C4-2B (cell line): Measurements from ENCODE around the gene DGKI.

Experiments used
- H3K27ac ChIP-seq: fragments of 450-650 bp; 2 replicates; pipeline ENCODE4 v1.5.1; 2017
- ZFX ChIP-seq: fragments of 450-650 bp; IDR thresholded peaks from 2 replicates; pipeline ENCODE4 v1.6.1; 2017
- TF ChIP-seq, protein P1 (sequence below): fragments of 450-650 bp; conservative IDR thresholded peaks from 2 replicates; pipeline ENCODE4 v1.5.1; 2017; ENCODE audit warnings: mild to moderate bottlenecking

Gene DGKI

DNA sequence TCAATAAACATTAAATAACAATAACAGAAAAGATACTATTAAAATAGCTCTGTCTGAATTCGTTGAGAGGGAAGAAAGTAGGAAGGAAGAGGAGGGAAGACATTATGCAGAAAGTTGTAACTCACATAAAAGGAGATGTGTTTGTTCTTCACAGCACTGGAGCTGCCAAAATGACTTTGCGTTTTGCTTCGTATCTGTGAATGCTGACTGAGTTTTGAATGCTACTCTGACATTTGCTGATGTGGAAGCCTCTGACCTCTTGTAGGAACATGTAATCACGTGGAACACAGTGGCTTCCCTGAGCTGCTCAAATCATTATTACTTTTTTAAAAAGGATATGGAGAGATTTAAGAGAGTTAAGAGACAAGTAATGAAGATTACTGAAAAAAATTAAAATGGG, 15.6 kb upstream of the DGKI start:
- TF ChIP-seq ZFX: no peak
- TF ChIP-seq, protein P1, sequence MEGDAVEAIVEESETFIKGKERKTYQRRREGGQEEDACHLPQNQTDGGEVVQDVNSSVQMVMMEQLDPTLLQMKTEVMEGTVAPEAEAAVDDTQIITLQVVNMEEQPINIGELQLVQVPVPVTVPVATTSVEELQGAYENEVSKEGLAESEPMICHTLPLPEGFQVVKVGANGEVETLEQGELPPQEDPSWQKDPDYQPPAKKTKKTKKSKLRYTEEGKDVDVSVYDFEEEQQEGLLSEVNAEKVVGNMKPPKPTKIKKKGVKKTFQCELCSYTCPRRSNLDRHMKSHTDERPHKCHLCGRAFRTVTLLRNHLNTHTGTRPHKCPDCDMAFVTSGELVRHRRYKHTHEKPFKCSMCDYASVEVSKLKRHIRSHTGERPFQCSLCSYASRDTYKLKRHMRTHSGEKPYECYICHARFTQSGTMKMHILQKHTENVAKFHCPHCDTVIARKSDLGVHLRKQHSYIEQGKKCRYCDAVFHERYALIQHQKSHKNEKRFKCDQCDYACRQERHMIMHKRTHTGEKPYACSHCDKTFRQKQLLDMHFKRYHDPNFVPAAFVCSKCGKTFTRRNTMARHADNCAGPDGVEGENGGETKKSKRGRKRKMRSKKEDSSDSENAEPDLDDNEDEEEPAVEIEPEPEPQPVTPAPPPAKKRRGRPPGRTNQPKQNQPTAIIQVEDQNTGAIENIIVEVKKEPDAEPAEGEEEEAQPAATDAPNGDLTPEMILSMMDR: no peak
- no peak overlapping the region for H3K27ac ChIP-seq

GRCh38 chr7:137860542-137860941, 13.8 kb upstream of the DGKI start:
- H3K27ac ChIP-seq: no peak overlapping the region
- TF ChIP-seq, protein P1: no peak
- TF ChIP-seq ZFX: no peak

- no peak for TF ChIP-seq ZFX
- TF ChIP-seq, protein P1: no peak
- H3K27ac ChIP-seq: no peak overlapping the region
These were observed 6.3 kb upstream of the DGKI start for GRCh38 chr7:137853053-137853452.

DNA sequence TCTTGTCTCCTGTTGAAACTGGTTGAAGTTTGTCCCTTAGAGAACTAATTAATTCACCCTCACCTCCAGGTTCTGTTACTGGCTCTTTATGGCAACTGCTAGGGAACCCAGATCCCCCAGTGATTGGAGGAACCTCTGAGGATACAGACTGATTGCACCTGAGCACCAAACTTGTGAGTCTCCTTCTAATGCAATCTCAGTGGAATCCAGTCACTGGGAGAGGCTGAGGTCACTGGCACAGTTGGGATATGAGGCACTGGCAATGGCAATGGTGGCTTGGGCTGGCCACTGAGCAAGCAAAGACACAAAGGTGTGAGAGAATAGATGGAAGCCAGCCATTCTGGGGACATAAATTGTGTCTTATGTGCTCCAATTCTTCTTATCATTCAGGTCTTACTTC, 5.3 kb upstream of the DGKI start:
- TF ChIP-seq, protein P1: no peak
- no peak for TF ChIP-seq ZFX
- no peak overlapping the region for H3K27ac ChIP-seq

DNA sequence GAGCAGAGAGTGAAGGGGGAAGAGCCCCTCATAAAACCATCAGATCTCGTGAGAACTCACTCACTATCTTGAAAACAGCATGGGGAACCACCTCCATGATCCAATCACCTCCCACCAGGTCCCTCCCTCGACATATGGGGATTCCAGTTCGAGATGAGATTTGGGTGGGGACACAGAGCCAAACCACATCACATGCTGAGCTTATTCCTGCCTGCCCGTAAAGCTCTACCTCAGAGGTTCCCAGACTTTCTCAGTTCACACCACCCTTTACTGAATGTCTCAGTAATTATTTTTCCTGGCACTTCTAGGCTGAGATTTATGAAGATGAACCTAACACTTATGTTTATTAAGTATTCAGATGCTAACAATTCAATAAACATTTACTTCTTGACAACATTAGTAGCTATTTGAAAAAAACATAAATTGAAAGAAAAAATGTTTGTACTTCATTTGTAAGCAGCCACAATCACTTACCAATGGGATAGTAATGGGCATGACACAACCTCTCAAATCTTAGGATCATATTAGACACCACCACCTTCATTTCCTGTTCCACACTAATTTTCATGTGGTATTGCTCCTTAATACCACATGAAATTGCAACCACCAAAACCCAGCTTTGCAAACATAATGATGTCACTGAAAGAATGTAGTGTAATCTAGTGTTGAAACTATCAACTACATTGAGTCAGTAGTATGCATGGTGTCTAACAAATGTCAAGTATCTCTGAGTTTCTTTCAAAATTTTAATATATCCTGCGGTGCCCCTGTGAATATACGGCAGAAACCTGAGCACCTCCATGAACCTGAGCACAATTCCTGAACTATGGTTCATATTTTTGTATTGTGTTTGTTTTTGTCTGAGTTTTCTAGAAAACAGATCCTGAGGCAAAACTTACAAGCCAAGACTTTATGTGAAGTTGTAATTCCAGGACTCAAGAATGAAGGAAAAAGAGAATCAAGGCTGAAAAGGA, 4.5 kb upstream of the DGKI start:
- H3K27ac ChIP-seq: no peak overlapping the region
- TF ChIP-seq, protein P1: no peak
- TF ChIP-seq ZFX: no peak

- TF ChIP-seq, protein P1: no peak
- TF ChIP-seq ZFX: no peak
- no peak overlapping the region for H3K27ac ChIP-seq
These were observed 3.8 kb upstream of the DGKI start for GRCh38 chr7:137850571-137850970.

- no peak for TF ChIP-seq ZFX
- TF ChIP-seq, protein P1: no peak
- H3K27ac ChIP-seq: no peak overlapping the region
These were observed 1.3 kb upstream of the DGKI start for GRCh38 chr7:137848095-137848494.
